GM19193 (cell line): ENCODE measurements around the gene RPUSD1.

Experiments used
- POLR2A ChIP-seq: IDR thresholded peaks from 4 replicates; pipeline ENCODE4 v1.6.1; 2011; ENCODE audit not compliant: insufficient read depth, insufficient read length; ENCODE audit errors: extremely low read depth

The RPUSD1 gene

DNA sequence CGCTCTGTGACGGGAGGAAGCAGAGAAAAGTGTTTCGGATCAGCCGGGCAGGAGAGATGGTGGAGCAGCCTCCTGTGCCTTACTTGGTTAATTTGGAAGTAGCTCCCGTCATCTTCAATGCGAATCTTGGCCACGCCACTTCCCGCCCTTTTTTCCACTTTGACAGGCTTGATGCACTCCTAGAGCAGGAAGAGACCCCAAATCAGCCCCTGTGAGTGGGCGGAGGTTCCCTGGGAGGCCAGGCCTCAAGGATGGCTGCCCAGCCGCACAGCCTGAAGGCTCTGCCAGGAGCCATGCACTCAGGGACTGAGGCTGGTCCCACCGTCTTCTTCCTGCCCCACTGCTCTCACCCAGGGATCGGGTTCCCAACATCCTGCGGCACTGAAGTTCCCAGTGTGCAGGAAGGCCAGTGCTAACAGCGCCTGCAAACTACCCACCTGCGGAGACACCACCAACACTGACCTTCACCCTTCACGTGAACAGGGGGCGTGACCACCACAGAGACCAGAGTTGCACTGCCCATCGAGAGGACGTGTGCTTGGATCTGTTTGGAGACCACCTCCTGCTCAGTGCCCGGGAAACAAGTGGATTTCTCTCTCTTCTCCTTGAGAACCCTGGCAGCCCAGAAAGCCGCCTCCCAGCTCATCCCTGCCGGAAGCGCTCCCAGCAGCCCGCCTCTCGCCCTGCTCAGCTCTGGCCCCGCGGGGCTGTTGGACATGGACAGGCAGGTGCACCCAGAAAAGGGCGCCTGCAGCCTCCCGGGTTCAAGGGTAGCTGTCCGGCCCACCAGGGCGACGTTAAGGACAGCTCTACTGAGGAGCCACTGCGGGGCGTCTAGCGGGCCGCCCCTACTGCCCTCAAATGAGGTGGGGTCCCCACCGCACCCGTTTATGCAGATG, 48.4 kb downstream of the RPUSD1 start:
- TF ChIP-seq POLR2A = no peak

- no peak for TF ChIP-seq POLR2A
Observed at GRCh38 chr16:736936-737481, 51.2 kb downstream of the RPUSD1 start.

DNA sequence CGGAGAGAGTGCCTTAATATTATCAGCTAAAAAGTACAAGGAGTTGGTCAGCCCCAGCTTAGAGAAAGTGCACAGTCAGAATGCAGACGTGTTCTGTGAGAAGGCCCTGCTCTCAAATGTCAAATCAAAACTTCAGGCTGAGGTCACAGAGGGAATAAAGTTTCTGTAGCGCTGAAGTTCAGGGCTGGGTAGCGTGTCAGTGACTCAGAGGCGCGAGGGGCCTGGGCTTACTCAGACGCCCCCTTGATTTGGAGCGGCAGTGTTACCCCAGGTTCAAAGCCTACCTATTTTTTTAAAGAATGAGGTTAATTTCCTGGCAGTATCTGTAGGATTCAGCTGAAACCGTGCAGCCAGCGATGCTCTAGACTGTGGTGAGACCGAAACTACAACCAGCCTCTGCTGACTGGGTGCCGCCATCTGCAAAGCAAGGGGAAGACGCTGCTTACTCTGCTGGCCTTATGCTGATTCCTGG, 52.2 kb downstream of the RPUSD1 start:
- no peak for TF ChIP-seq POLR2A

DNA sequence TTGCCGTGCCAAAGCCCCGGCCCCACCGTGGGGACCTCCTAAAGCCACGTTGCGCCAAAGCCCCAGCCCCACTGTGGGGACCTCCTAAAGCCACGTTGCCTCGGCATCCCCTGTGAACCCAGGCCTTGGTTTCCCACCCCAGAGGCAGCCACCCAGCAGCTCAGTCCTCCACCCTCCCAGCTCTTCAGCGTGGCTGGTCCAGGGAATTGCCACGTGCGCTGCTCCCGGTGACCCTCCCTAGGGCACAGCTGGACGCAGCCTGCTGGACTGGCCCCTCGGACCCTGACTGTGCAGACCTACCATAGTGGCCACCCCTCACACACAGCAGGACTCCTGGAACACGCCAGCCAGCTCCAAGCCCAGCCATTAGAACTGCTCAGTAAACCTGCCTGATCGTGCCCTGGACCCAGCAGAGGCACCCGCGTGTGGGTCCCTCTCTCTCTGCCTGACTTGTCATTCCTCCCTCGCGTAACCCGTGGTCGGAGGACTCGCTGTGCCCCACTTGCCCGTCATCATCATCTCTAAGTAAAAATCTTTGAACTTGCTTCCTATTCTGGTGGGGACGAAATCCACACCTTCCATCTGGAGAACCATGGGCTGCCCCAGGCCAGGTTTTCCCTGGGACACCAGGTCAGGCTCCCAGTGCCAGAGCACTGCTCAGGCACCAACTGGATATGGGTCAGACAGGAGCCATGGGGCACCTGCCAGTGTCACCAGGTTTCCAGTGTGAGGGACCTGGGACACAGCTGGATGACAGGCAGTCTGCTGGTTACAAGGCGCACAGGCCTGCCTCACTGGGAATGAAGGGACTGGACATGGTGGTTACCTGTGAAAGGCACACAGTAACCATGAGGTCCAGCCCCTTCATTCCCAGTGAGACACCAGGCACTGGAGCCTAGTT, 53.0 kb downstream of the RPUSD1 start:
- no peak for TF ChIP-seq POLR2A
